ENCODE data around the gene PLD4. TPM values are rescaled to one million over a fixed set of nuclear protein-coding genes. Genes with fewer than 3 reads are reported as not detected.
"Not testable (repeated sequence)": the region's sequence is repeated elsewhere in the genome, so short reads cannot be mapped to it uniquely, and the experiment has no call there.

PLD4 gene
- total RNA-seq, 1 experiment from 2014 or later: not detected

- Histone ChIP-seq H3K4me3 (no peak overlapping the region), H3K27me3 (no peaks in the 10 kb centered on the region), H3K36me3 (no peaks in the 10 kb centered on the region), H3K9me3 (no peaks in the 10 kb centered on the region)
- DNase-seq: no peak
Observed at GRCh38 chr14:104940526-104941150, 16.0 kb downstream of the PLD4 start.

DNA sequence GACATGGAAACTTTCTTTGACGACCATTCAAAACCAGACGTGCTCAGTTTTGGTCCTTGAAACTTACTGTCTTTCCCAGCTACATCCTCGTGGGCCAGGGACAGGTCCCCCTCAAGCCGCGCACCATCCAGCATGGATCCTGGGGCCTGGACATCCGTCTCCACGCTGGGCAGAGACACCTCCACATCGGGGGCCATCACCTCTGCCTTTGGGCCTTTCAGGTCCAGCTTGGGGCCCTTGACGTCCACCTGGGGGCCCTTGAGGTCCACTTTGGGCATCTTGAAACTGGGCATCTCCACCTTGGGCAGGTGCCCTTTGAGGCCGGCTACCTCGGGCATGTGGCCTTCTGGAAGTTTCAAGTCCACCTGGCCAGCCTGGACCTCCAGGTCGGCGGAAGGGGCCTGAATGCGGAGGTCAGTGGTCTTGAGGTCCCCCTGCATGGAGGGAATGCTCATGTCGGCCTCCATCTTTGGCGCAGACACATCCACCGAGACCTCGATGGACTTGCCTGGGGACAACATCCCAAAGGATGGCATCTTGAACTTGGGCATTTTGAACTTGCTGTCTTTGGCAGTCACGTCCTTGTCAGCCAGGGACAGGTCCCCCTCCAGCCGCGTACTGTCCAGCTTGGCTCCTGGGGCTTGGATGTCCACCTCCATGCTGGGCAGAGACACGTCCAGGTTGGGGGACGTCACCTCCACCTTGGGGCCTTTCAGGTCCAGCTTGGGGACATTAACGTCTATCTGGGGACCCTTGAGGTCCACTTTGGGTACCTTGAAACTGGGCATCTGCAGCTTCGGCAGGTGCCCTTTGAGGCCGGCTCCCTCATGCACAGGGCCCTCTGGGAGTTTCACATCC is 17.1 kb downstream of the PLD4 start:
- DNase-seq: no peak
- H3K9me3 ChIP-seq: no peaks in the 10 kb centered on the region
- H3K27me3 ChIP-seq: no peaks in the 10 kb centered on the region
- H3K4me3 ChIP-seq: no peak overlapping the region
- H3K36me3 ChIP-seq: no peaks in the 10 kb centered on the region

GRCh38 chr14:104942586-104942985 is 17.9 kb downstream of the PLD4 start:
- Histone ChIP-seq H3K27me3 (no peaks in the 10 kb centered on the region), H3K9me3 (no peaks in the 10 kb centered on the region), H3K4me3 (no peak overlapping the region), H3K36me3 (no peaks in the 10 kb centered on the region)
- no peak for DNase-seq

GRCh38 chr14:104943216-104944015 is 18.7 kb downstream of the PLD4 start:
- H3K27me3 ChIP-seq, H3K4me3 ChIP-seq, H3K9me3 ChIP-seq, H3K36me3 ChIP-seq, DNase-seq: not testable (repeated sequence)

- not testable (repeated sequence) for H3K27me3 ChIP-seq
Observed at GRCh38 chr14:104944016-104944308, 19.3 kb downstream of the PLD4 start.

GRCh38 chr14:104944436-104945205 is 19.9 kb downstream of the PLD4 start:
- H3K9me3 ChIP-seq, DNase-seq, H3K4me3 ChIP-seq, H3K36me3 ChIP-seq, H3K27me3 ChIP-seq: not testable (repeated sequence)

More at GRCh38 chr14:104944016-104944308, 19.3 kb downstream of the PLD4 start:
- not testable (repeated sequence) for H3K36me3 ChIP-seq, H3K4me3 ChIP-seq, DNase-seq, H3K9me3 ChIP-seq

DNA sequence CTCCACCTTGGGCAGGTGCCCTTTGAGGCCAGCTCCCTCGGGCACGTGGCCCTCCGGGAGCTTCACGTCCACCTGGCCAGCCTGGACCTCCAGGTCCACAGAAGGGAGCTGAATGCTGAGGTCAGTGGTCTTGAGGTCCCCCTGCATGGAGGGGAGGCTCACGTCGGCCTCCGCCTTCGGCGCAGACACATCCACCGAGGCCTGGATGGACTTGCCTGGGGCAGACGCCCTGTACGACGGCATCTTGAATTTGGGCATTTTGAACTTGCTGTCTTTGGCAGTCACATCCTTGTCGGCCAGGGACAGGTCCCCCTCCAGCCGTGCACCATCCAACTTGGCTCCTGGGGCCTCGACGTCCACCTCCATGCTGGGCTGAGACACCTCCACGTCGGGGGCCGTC is 20.6 kb downstream of the PLD4 start:
- H3K9me3 ChIP-seq, H3K36me3 ChIP-seq, H3K4me3 ChIP-seq, H3K27me3 ChIP-seq, DNase-seq: not testable (repeated sequence)

DNA sequence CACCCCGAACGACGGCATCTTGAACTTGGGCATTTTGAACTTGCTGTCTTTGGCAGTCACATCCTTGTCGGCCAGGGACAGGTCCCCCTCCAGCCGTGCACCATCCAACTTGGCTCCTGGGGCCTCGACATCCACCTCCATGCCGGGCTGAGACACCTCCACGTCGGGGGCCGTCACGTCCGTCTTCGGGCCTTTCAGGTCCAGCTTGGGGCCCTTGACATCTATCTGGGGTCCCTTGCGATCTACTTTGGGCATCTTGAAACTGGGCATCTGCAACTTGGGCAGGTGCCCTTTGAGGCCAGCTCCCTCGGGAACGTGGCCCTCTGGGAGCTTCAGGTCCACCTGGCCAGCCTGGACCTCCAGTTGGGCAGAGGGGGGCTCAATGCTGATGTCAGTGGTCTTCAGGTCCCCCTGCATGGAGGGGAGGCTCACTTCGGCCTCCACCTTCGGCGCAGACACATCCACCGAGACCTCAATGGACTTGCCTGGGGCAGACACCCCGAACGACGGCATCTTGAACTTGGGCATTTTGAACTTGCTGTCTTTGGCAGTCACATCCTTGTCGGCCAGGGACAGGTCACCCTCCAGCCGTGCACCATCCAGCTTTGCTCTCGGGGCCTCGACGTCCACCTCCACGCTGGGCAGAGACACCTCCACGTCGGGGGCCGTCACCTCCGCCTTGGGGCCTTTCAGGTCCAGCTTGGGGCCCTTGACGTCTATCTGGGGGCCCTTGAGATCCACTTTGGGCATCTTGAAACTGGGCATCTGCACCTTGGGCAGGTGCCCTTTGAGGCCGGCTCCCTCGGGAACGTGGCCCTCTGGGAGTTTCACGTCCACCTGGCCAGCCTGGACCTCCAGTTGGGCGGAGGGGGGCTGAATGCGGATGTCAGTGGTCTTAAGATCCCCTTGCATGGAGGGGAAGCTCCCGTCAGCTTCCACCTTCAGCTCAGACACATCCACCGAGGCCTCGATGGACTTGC is 21.6 kb downstream of the PLD4 start:
- H3K36me3 ChIP-seq, H3K4me3 ChIP-seq, H3K27me3 ChIP-seq, DNase-seq, H3K9me3 ChIP-seq: not testable (repeated sequence)

- DNase-seq, H3K27me3 ChIP-seq, H3K4me3 ChIP-seq, H3K9me3 ChIP-seq, H3K36me3 ChIP-seq: not testable (repeated sequence)
Observed at GRCh38 chr14:104947201-104947600, 22.5 kb downstream of the PLD4 start.

- DNase-seq: not testable (repeated sequence)
Observed at GRCh38 chr14:104947881-104948735, 23.4 kb downstream of the PLD4 start.

GRCh38 chr14:104948736-104949031 is 24.0 kb downstream of the PLD4 start:
- Histone ChIP-seq H3K27me3 (no peaks in the 10 kb centered on the region), H3K4me3 (no peak overlapping the region), H3K9me3 (no peaks in the 10 kb centered on the region), H3K36me3 (no peaks in the 10 kb centered on the region)
- DNase-seq: no peak

More at GRCh38 chr14:104947881-104948735, 23.4 kb downstream of the PLD4 start:
- not testable (repeated sequence) for H3K4me3 ChIP-seq, H3K36me3 ChIP-seq, H3K27me3 ChIP-seq, H3K9me3 ChIP-seq

- not testable (repeated sequence) for H3K36me3 ChIP-seq, DNase-seq, H3K27me3 ChIP-seq, H3K9me3 ChIP-seq, H3K4me3 ChIP-seq
Observed at GRCh38 chr14:104949406-104949955, 24.8 kb downstream of the PLD4 start.

DNA sequence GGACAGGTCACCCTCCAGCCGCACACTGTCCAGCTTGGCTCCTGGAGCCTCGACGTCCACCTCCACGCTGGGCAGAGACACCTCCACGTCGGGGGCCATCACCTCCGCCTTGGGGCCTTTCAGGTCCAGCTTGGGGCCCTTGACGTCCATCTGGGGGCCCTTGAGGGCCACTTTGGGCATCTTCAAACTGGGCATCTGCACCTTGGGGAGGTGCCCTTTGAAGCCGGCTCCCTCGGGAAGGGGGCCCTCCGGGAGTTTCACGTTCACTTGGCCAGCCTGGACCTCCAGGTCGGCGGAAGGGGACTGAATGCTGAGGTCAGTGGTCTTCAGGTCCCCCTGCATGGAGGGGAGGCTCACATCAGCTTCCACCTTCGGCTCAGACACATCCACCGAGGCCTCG is 25.3 kb downstream of the PLD4 start:
- Histone ChIP-seq H3K27me3 (no peaks in the 10 kb centered on the region), H3K9me3 (no peaks in the 10 kb centered on the region), H3K4me3 (no peak overlapping the region), H3K36me3 (no peaks in the 10 kb centered on the region)
- DNase-seq: no peak

DNA sequence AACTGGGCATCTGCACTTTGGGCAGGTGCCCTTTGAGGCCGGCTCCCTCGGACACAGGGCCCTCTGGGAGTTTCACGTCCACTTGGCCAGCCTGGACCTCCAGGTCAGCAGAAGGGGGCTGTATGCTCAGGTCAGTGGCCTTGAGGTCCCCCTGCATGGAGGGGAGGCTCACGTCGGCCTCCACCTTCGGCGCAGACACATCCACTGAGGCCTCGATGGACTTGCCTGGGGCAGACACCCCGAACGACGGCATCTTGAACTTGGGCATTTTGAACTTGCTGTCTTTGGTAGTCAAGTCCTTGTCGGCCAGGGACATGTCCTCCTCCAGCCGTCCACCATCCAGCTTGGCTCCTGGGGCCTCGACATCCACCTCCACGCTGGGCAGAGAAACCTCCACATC is 26.0 kb downstream of the PLD4 start:
- not testable (repeated sequence) for H3K9me3 ChIP-seq, H3K27me3 ChIP-seq, DNase-seq, H3K4me3 ChIP-seq, H3K36me3 ChIP-seq
